GM19351 (cell line): ENCODE data around the gene PPP1R36.
"Not testable (repeated sequence)": the region's sequence is repeated elsewhere in the genome, so short reads cannot be mapped to it uniquely, and the experiment has no call there.

ENCODE experiments used
- ATAC-seq: cut with Tn5 transposase; IDR thresholded peaks from one replicate; pipeline ENCODE4 v1.9.1; 2021; ENCODE audit warnings: mild to moderate bottlenecking, moderate library complexity; ENCODE audit not compliant: unreplicated experiment

Gene PPP1R36

GRCh38 chr14:64611358-64612020 is 61.7 kb downstream of the PPP1R36 start:
- ATAC-seq: no peak

GRCh38 chr14:64612021-64612380 is 62.2 kb downstream of the PPP1R36 start:
- no peak for ATAC-seq

GRCh38 chr14:64612971-64613666 is 63.4 kb downstream of the PPP1R36 start:
- no peak for ATAC-seq

GRCh38 chr14:64614166-64614565 is 64.4 kb downstream of the PPP1R36 start:
- ATAC-seq: no peak

- no peak for ATAC-seq
These were observed 65.1 kb downstream of the PPP1R36 start for GRCh38 chr14:64614805-64615391.

GRCh38 chr14:64617872-64618408 is 68.2 kb downstream of the PPP1R36 start:
- ATAC-seq: not testable (repeated sequence)

GRCh38 chr14:64620910-64621309 is 71.1 kb downstream of the PPP1R36 start:
- ATAC-seq: no peak

GRCh38 chr14:64623554-64624165 is 73.9 kb downstream of the PPP1R36 start:
- no peak for ATAC-seq

- no peak for ATAC-seq
These were observed 75.8 kb downstream of the PPP1R36 start for GRCh38 chr14:64625386-64626232.

- no peak for ATAC-seq
These were observed 79.2 kb downstream of the PPP1R36 start for GRCh38 chr14:64628940-64629408.

- ATAC-seq: no peak
These were observed 81.0 kb downstream of the PPP1R36 start for GRCh38 chr14:64630778-64631177.

- ATAC-seq: not testable (repeated sequence)
These were observed 81.5 kb downstream of the PPP1R36 start for GRCh38 chr14:64631222-64631621.

GRCh38 chr14:64632056-64632455 is 82.3 kb downstream of the PPP1R36 start:
- ATAC-seq: no peak

- ATAC-seq: no peak
These were observed 84.8 kb downstream of the PPP1R36 start for GRCh38 chr14:64634558-64634957.

- peak; percentile 73 for ATAC-seq
These were observed 86.6 kb downstream of the PPP1R36 start for GRCh38 chr14:64636208-64636979.

- ATAC-seq: no peak
These were observed 87.2 kb downstream of the PPP1R36 start for GRCh38 chr14:64636980-64637429.

- no peak for ATAC-seq
These were observed 88.1 kb downstream of the PPP1R36 start for GRCh38 chr14:64637735-64638473.

- no peak for ATAC-seq
These were observed 88.9 kb downstream of the PPP1R36 start for GRCh38 chr14:64638625-64639024.
